ENCODE data around the gene RAG2.

Gene RAG2

DNA sequence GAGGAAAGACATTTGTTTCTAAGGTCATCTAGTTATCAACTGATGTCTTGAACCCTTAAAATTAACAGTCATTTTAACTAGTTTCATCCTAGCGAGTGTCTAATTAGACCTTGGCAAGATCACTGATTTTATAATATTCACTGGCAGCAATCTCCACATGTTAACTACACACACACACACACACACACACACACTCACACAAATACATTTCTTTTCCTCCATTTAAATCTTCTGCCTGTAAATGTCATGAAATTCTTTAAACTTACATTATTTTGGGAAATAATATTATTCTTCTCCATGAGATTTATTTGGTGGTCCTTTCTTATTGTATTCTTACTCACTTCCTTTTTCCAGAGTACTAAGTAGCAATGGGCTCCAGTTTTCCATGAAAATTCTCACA, 6.6 kb downstream of the RAG2 start:
- no peaks in the 10 kb centered on the region for H3K27me3 ChIP-seq (ENCODE audit: control insufficient read depth, insufficient read depth, low read length)
- no peak overlapping the region for H3K9ac ChIP-seq (ENCODE audit: low read length)
- no peaks in the 10 kb centered on the region for H3K4me1 ChIP-seq (ENCODE audit: control insufficient read depth, insufficient read depth, low read length)
- no peaks in the 10 kb centered on the region for H3K9me3 ChIP-seq (ENCODE audit: control insufficient read depth, low read length)
- no peaks in the 10 kb centered on the region for H3K36me3 ChIP-seq (ENCODE audit: control insufficient read depth, insufficient read depth, low read length)
- H3K4me3 ChIP-seq (ENCODE audit: low read length): no peak overlapping the region

DNA sequence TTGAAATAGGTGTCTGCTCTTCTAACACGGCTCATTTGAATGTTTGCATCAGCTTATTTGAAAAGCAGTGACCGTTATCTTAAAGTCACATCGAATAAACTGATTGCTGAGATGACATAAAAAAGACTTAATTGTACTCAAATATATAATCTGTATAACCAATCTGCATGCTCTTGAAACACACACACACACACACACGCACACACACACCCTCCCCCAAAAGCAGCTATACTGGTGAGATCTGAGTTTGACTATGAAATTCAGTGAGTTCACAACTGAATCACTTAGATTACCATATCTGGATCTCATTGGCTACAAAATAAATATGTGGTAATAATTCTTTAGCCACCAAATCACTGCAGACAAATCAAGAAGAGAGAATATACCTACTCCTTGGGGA, 7.5 kb downstream of the RAG2 start:
- Histone ChIP-seq H3K9ac (ENCODE audit: low read length) (no peak overlapping the region), H3K4me1 (ENCODE audit: control insufficient read depth, insufficient read depth, low read length) (no peaks in the 10 kb centered on the region), H3K27me3 (ENCODE audit: control insufficient read depth, insufficient read depth, low read length) (no peaks in the 10 kb centered on the region), H3K4me3 (ENCODE audit: low read length) (no peak overlapping the region), H3K36me3 (ENCODE audit: control insufficient read depth, insufficient read depth, low read length) (no peaks in the 10 kb centered on the region), H3K9me3 (ENCODE audit: control insufficient read depth, low read length) (no peaks in the 10 kb centered on the region)

DNA sequence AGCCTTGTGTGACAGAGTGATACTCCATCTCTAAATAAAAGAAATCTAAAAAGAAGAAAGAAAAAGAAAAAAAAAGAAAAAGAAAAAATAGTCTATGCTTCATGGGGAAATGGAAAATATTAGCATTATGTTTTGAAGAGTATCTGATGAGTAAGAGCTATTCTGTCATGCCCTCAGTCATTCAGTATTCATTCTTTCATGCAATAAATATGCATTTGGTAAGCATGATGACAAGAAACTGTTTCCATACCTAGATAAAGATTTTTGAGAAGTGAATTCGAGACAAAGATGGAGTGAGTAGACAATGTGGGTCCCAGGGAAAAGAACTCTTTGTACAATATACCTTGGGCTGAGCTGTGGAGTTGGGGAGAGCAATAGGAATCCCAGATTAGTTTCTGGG, 9.9 kb downstream of the RAG2 start:
- Histone ChIP-seq H3K4me3 (ENCODE audit: low read length) (no peak overlapping the region), H3K4me1 (ENCODE audit: control insufficient read depth, insufficient read depth, low read length) (no peaks in the 10 kb centered on the region), H3K9ac (ENCODE audit: low read length) (no peak overlapping the region), H3K27me3 (ENCODE audit: control insufficient read depth, insufficient read depth, low read length) (no peaks in the 10 kb centered on the region), H3K36me3 (ENCODE audit: control insufficient read depth, insufficient read depth, low read length) (no peaks in the 10 kb centered on the region), H3K9me3 (ENCODE audit: control insufficient read depth, low read length) (no peaks in the 10 kb centered on the region)

DNA sequence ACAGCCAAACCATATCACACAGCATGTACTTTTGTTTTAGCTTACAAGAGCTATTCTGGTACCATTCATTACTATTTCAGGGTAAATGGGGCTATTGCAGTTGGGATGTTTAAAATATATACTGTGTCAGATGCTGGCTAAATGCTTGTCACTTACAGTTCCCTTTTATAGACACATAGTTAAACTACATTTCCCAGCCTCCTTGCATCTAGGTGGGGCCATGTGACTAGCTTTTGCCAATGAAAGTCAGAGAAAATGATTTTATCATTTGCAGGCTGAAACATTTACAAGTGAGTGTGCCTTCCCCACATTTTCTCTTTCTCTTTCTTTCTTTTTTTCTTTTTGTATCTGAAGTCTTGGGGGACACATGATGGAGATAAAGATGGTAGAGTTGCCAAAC, 11.5 kb downstream of the RAG2 start:
- H3K9me3 ChIP-seq (ENCODE audit: control insufficient read depth, low read length): no peaks in the 10 kb centered on the region
- H3K9ac ChIP-seq (ENCODE audit: low read length): no peak overlapping the region
- no peaks in the 10 kb centered on the region for H3K27me3 ChIP-seq (ENCODE audit: control insufficient read depth, insufficient read depth, low read length)
- H3K4me1 ChIP-seq (ENCODE audit: control insufficient read depth, insufficient read depth, low read length): no peaks in the 10 kb centered on the region
- H3K4me3 ChIP-seq (ENCODE audit: low read length): no peak overlapping the region
- no peaks in the 10 kb centered on the region for H3K36me3 ChIP-seq (ENCODE audit: control insufficient read depth, insufficient read depth, low read length)

DNA sequence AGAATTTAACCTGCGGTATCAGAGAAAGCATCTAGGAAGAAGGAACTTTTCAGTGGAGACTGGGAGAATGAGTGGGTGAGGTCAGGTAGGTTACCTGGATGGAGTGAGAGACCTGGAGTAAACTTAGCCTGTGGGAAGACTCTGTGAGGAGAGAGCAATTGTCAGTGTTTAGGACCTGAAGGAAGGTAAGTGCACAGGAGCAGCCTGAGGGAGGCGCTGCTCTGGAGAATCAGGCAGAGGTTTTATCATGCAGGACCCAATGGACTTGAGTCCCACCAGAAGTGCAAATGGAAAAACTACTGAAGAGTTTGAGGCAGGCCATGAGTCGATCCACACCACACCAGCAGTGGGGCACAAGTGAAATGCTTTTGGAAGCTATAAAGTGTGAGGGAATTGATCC, 14.4 kb downstream of the RAG2 start:
- no peaks in the 10 kb centered on the region for H3K9me3 ChIP-seq (ENCODE audit: control insufficient read depth, low read length)
- H3K9ac ChIP-seq (ENCODE audit: low read length): no peak overlapping the region
- no peak overlapping the region for H3K4me3 ChIP-seq (ENCODE audit: low read length)
- no peaks in the 10 kb centered on the region for H3K27me3 ChIP-seq (ENCODE audit: control insufficient read depth, insufficient read depth, low read length)
- H3K4me1 ChIP-seq (ENCODE audit: control insufficient read depth, insufficient read depth, low read length): no peaks in the 10 kb centered on the region
- no peaks in the 10 kb centered on the region for H3K36me3 ChIP-seq (ENCODE audit: control insufficient read depth, insufficient read depth, low read length)

DNA sequence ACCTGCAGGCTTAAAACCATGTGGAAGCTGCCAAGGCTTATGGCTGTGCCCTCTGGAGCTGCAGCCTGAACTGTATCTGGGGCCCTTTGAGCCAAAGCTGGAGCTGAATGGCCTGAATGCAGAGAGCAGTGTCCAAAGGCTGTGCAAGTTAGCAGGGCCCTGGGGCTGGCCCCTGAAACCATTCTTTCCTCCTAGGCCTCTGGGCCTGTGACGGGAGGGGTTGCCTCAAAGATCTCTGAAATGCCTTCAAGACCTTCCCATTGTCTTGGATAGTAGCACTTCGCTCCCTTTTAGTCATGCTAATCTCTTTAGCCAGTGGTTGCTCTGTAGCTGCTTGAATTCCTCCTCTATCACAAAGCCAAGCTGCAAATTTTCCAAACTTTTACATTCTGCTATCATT, 16.5 kb downstream of the RAG2 start:
- no peak overlapping the region for H3K4me3 ChIP-seq (ENCODE audit: low read length)
- no peaks in the 10 kb centered on the region for H3K36me3 ChIP-seq (ENCODE audit: control insufficient read depth, insufficient read depth, low read length)
- no peaks in the 10 kb centered on the region for H3K27me3 ChIP-seq (ENCODE audit: control insufficient read depth, insufficient read depth, low read length)
- no peak overlapping the region for H3K9ac ChIP-seq (ENCODE audit: low read length)
- H3K4me1 ChIP-seq (ENCODE audit: control insufficient read depth, insufficient read depth, low read length): no peaks in the 10 kb centered on the region
- no peaks in the 10 kb centered on the region for H3K9me3 ChIP-seq (ENCODE audit: control insufficient read depth, low read length)

DNA sequence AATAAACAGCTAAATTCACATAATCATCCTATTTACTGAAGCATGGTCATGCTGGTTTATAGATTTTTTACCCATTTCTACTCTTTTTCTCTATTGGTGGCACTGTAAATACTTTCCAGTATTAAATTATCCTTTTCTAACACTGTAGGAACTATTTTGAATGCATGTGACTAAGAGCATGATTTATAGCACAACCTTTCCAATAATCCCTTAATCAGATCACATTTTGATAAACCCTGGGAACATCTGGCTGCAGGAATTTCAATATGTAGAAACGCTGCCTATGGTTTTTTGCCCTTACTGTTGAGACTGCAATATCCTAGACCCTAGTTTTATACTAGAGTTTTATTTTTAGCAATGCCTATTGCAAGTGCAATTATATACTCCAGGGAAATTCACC, 19.6 kb downstream of the RAG2 start:
- H3K4me1 ChIP-seq (ENCODE audit: control insufficient read depth, insufficient read depth, low read length): no peaks in the 10 kb centered on the region
- no peaks in the 10 kb centered on the region for H3K9me3 ChIP-seq (ENCODE audit: control insufficient read depth, low read length)
- H3K9ac ChIP-seq (ENCODE audit: low read length): no peak overlapping the region
- no peaks in the 10 kb centered on the region for H3K27me3 ChIP-seq (ENCODE audit: control insufficient read depth, insufficient read depth, low read length)
- H3K36me3 ChIP-seq (ENCODE audit: control insufficient read depth, insufficient read depth, low read length): no peaks in the 10 kb centered on the region
- H3K4me3 ChIP-seq (ENCODE audit: low read length): no peak overlapping the region

DNA sequence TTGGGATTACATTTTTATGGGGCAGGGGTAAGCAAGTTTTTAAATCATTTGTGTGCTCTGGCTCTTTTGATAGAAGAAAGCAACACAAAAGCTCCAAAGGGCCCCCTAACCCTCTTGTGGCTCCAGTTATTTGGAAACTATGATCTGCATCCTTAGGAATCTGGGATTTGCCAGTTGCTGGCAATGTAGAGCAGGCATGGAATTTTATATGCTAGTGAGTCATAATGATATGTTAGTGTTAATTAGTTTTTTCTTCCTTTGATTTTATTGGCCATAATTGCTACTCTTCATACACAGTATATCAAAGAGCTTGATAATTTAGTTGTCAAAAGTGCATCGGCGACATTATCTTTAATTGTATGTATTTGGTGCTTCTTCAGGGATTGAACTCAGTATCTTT, 20.2 kb downstream of the RAG2 start:
- H3K9ac ChIP-seq (ENCODE audit: low read length): no peak overlapping the region
- H3K27me3 ChIP-seq (ENCODE audit: control insufficient read depth, insufficient read depth, low read length): no peaks in the 10 kb centered on the region
- H3K4me3 ChIP-seq (ENCODE audit: low read length): no peak overlapping the region
- no peaks in the 10 kb centered on the region for H3K9me3 ChIP-seq (ENCODE audit: control insufficient read depth, low read length)
- H3K4me1 ChIP-seq (ENCODE audit: control insufficient read depth, insufficient read depth, low read length): no peaks in the 10 kb centered on the region
- no peaks in the 10 kb centered on the region for H3K36me3 ChIP-seq (ENCODE audit: control insufficient read depth, insufficient read depth, low read length)

DNA sequence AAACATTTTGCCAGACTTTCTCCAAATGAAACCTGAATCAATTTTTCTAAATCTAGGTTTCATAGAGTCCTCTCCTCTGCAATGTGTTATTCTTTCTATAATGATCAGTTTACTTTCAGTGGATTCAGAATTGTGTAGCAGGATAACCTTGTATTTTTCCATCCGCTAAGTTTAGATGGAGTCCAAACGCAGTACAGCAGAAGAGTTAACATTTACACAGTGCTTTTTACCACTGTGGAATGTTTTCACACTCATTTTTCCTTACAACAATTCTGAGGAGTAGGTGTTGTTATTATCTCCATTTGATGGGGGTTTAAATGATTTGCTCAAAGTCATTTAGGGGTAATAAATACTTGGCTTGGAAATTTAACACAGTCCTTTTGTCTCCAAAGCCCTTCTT, 20.7 kb downstream of the RAG2 start:
- H3K9ac ChIP-seq (ENCODE audit: low read length): no peak overlapping the region
- no peaks in the 10 kb centered on the region for H3K4me1 ChIP-seq (ENCODE audit: control insufficient read depth, insufficient read depth, low read length)
- no peaks in the 10 kb centered on the region for H3K36me3 ChIP-seq (ENCODE audit: control insufficient read depth, insufficient read depth, low read length)
- H3K9me3 ChIP-seq (ENCODE audit: control insufficient read depth, low read length): no peaks in the 10 kb centered on the region
- no peaks in the 10 kb centered on the region for H3K27me3 ChIP-seq (ENCODE audit: control insufficient read depth, insufficient read depth, low read length)
- no peak overlapping the region for H3K4me3 ChIP-seq (ENCODE audit: low read length)

DNA sequence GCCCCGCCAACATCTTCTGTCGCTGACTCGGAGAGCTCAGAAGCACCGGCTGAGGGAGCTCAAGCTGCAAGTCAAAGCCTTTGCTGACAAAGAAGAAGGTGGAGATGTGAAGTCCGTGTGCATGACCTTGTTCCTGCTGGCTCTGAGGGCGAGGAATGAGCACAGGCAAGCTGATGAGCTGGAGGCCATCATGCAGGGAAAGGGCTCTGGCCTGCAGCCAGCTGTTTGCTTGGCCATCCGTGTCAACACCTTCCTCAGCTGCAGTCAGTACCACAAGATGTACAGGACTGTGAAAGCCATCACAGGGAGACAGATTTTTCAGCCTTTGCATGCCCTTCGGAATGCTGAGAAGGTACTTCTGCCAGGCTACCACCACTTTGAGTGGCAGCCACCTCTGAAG, 23.6 kb downstream of the RAG2 start:
- Histone ChIP-seq H3K4me3 (ENCODE audit: low read length) (no peak overlapping the region), H3K27me3 (ENCODE audit: control insufficient read depth, insufficient read depth, low read length) (no peaks in the 10 kb centered on the region), H3K4me1 (ENCODE audit: control insufficient read depth, insufficient read depth, low read length) (no peaks in the 10 kb centered on the region), H3K36me3 (ENCODE audit: control insufficient read depth, insufficient read depth, low read length) (no peaks in the 10 kb centered on the region), H3K9ac (ENCODE audit: low read length) (no peak overlapping the region), H3K9me3 (ENCODE audit: control insufficient read depth, low read length) (no peaks in the 10 kb centered on the region)

DNA sequence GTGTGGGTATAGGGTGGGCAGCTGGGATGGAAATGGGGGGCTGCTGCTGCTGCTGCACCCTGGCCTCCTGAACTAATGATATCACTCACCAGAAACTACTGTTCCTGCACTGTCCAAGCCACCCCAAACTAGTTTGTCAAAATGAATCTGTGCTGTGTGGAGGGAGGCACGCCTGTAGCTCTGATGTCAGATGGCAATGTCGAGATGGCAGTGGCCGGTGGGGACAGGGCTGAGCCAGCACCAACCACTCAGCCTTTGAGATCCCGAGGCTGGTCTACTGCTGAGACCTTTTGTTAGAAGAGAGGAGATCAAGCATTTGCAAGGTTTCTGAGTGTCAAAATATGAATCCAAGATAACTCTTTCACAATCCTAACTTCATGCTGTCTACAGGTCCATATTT, 28.9 kb downstream of the RAG2 start:
- Histone ChIP-seq H3K9ac (ENCODE audit: low read length) (no peak overlapping the region), H3K4me3 (ENCODE audit: low read length) (no peak overlapping the region), H3K4me1 (ENCODE audit: control insufficient read depth, insufficient read depth, low read length) (no peaks in the 10 kb centered on the region), H3K36me3 (ENCODE audit: control insufficient read depth, insufficient read depth, low read length) (no peaks in the 10 kb centered on the region), H3K27me3 (ENCODE audit: control insufficient read depth, insufficient read depth, low read length) (peaks cover 4% of the 10 kb centered on the region), H3K9me3 (ENCODE audit: control insufficient read depth, low read length) (no peaks in the 10 kb centered on the region)

DNA sequence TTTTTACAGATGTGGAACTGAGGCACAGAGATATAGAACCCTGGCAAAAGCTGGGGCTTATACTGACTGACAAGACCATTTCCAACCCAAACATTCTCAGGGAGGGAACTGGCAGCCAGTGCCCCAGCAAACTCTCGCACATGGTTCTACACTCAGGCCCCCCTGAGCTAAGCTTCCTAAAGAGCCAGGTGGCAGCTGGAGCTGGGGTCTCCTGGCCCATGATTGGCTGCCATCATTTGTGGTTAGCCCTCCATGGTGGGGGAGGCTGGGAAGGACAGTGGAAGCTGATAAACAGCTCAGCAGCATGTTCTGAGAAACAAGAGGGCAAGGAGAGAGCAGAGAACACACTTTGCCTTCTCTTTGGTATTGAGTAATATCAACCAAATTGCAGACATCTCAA, 30.3 kb downstream of the RAG2 start, which contains the start of gene RAG1:
Gene RAG1, plus strand, starts transcription at position 314 of the 400 bp plus-strand sequence. CDS start 5,298 bp downstream, outside the sequence.
- Histone ChIP-seq H3K4me3 (ENCODE audit: low read length) (no peak within 1 kb of the TSS), H3K36me3 (ENCODE audit: control insufficient read depth, insufficient read depth, low read length) (no peaks in the 10 kb centered on the region), H3K27me3 (ENCODE audit: control insufficient read depth, insufficient read depth, low read length) (peaks cover 4% of the 10 kb centered on the region), H3K9ac (ENCODE audit: low read length) (no peak within 1 kb of the TSS), H3K4me1 (ENCODE audit: control insufficient read depth, insufficient read depth, low read length) (no peaks in the 10 kb centered on the region), H3K9me3 (ENCODE audit: control insufficient read depth, low read length) (no peaks in the 10 kb centered on the region)

DNA sequence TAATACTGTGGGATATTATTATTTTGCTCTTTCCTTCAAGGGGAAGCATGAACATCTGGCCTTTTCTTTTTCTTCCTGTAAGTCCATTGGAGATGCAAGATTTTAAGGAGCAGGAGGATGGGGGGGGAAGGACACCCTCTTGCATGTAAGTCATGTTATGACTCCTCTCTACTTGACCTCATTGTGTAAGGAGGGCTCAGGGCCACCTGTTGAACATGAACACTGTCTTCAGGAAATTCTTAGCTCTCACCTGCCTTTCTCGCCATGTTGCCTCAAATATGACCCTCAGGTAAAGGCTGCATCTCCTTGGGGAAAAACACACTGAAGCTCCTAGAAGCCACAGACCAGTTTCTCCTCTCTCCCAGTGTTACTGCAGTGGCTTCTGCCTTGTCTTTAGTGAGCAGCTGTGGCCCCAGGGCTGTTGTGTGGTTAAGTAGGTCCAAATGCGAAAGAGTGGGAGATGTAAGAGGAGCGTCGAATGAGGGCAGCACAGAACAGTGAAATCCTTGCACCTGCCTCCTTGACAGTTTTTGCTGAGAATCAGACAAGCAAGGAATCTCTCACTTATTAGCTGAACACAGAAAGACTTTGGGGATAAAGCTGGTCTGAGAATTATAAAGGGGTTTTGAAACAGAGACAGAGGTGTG, 31.5 kb downstream of the RAG2 start:
- H3K4me3 ChIP-seq (ENCODE audit: low read length): no peak overlapping the region
- H3K36me3 ChIP-seq (ENCODE audit: control insufficient read depth, insufficient read depth, low read length): no peaks in the 10 kb centered on the region
- peaks cover 4% of the 10 kb centered on the region for H3K27me3 ChIP-seq (ENCODE audit: control insufficient read depth, insufficient read depth, low read length)
- H3K9ac ChIP-seq (ENCODE audit: low read length): no peak overlapping the region
- H3K4me1 ChIP-seq (ENCODE audit: control insufficient read depth, insufficient read depth, low read length): no peaks in the 10 kb centered on the region
- H3K9me3 ChIP-seq (ENCODE audit: control insufficient read depth, low read length): no peaks in the 10 kb centered on the region

Measured in mucosa of stomach (tissue), 1 donor.